Vagina (tissue), 2 donors: Measurements from ENCODE around the gene STXBP6.

Source experiments
- POLR2AphosphoS5 ChIP-seq, 2 donors: sonication (generic); formaldehyde crosslinking; IDR thresholded peaks; one replicate each; pipeline ENCODE4 v1.9.0; 2017; ENCODE audit warnings: antibody characterized with exemption in 2 of 2, mild to moderate bottlenecking in 2 of 2, low read depth in 1 of 2; ENCODE audit not compliant: insufficient read depth in 1 of 2
- TF ChIP-seq, protein P1 (sequence below), 3 experiments: fragments of 450-650 bp in 2 of 3; fragments of 200-600 bp in 1 of 3; sonication (generic) in 1 of 3; IDR thresholded peaks; one replicate each; pipeline ENCODE4 v1.5.1; 2017 to 2019; ENCODE audit warnings: antibody characterized with exemption in 3 of 3, mild to moderate bottlenecking in 2 of 3, moderate library complexity in 2 of 3

DNA sequence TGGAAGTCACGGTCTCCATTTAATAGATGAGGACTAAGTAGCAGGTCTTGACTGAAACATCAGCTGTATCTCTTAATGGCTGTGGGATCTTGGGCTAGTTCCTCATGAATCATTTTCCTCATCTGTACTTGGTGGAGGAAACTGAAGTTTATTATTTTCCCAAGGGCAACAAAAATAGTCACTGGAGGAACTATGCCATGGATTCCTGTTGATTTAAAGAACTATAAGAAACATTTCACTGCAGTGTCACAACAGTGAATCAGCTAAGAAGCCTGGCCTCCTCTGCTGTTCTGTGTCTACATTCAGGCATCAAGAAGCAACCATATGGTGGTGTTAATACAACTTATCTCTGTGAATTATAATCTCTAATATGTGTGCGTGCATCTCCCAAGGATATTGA lies 200.5 kb downstream of the STXBP6 start:
- TF ChIP-seq, protein P1, sequence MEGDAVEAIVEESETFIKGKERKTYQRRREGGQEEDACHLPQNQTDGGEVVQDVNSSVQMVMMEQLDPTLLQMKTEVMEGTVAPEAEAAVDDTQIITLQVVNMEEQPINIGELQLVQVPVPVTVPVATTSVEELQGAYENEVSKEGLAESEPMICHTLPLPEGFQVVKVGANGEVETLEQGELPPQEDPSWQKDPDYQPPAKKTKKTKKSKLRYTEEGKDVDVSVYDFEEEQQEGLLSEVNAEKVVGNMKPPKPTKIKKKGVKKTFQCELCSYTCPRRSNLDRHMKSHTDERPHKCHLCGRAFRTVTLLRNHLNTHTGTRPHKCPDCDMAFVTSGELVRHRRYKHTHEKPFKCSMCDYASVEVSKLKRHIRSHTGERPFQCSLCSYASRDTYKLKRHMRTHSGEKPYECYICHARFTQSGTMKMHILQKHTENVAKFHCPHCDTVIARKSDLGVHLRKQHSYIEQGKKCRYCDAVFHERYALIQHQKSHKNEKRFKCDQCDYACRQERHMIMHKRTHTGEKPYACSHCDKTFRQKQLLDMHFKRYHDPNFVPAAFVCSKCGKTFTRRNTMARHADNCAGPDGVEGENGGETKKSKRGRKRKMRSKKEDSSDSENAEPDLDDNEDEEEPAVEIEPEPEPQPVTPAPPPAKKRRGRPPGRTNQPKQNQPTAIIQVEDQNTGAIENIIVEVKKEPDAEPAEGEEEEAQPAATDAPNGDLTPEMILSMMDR (IDR thresholded peaks at IDR 0.05) = no peak
- TF ChIP-seq POLR2AphosphoS5 (IDR thresholded peaks at IDR 0.05; ENCODE audit: insufficient read depth in 1 of 2, low read depth in 1 of 2) = no peak
